ENCODE results near the gene IGF2BP3. TPM values are rescaled to one million over a fixed set of nuclear protein-coding genes. Genes with fewer than 3 reads are reported as not detected.

Gene IGF2BP3
- total RNA-seq, 1 donor, result 2.5 TPM

- H3K9me3 ChIP-seq (ENCODE audit: low read depth, low read length), result no peaks in the 10 kb centered on the region
- no peaks in the 10 kb centered on the region for H3K27me3 ChIP-seq (ENCODE audit: insufficient read depth, low read length)
- H2AFZ ChIP-seq (ENCODE audit: low read length), result no peak overlapping the region
- no peaks in the 10 kb centered on the region for H4K20me1 ChIP-seq (ENCODE audit: insufficient read depth, low read length)
- no peak overlapping the region for H3K27ac ChIP-seq (ENCODE audit: low read depth, low read length)
- no peaks in the 10 kb centered on the region for H3K36me3 ChIP-seq (ENCODE audit: insufficient read depth, low read length)
- no peak overlapping the region for H3K4me2 ChIP-seq (ENCODE audit: insufficient read depth, low read length)
- TF ChIP-seq CTCF (IDR thresholded peaks at IDR 0.05; ENCODE audit: extremely low read depth, low read depth, low read length), result no peak
- H3K4me3 ChIP-seq (ENCODE audit: insufficient read depth, low read length), result no peak overlapping the region
- no peak for DNase-seq (ENCODE audit: insufficient read length, low spot score, missing footprints)
- peaks cover 2% of the 10 kb centered on the region for H3K79me2 ChIP-seq (ENCODE audit: insufficient read depth, low read length)
- H3K4me1 ChIP-seq (ENCODE audit: insufficient read depth, low read length), result peaks cover 24% of the 10 kb centered on the region
Observed at GRCh38 chr7:23393636-23394035, 76.7 kb downstream of the IGF2BP3 start.

GRCh38 chr7:23389701-23390100 is 80.6 kb downstream of the IGF2BP3 start:
- no peaks in the 10 kb centered on the region for H3K79me2 ChIP-seq (ENCODE audit: insufficient read depth, low read length)
- no peak for TF ChIP-seq CTCF (IDR thresholded peaks at IDR 0.05; ENCODE audit: extremely low read depth, low read depth, low read length)
- no peaks in the 10 kb centered on the region for H3K27me3 ChIP-seq (ENCODE audit: insufficient read depth, low read length)
- no peak overlapping the region for H3K4me3 ChIP-seq (ENCODE audit: insufficient read depth, low read length)
- H3K27ac ChIP-seq (ENCODE audit: low read depth, low read length), result no peak overlapping the region
- H3K9me3 ChIP-seq (ENCODE audit: low read depth, low read length), result no peaks in the 10 kb centered on the region
- peaks cover 9% of the 10 kb centered on the region for H3K4me1 ChIP-seq (ENCODE audit: insufficient read depth, low read length)
- H2AFZ ChIP-seq (ENCODE audit: low read length), result no peak overlapping the region
- no peak for DNase-seq (ENCODE audit: insufficient read length, low spot score, missing footprints)
- no peak overlapping the region for H3K4me2 ChIP-seq (ENCODE audit: insufficient read depth, low read length)
- H4K20me1 ChIP-seq (ENCODE audit: insufficient read depth, low read length), result no peaks in the 10 kb centered on the region
- no peaks in the 10 kb centered on the region for H3K36me3 ChIP-seq (ENCODE audit: insufficient read depth, low read length)

GRCh38 chr7:23387583-23387982 is 82.7 kb downstream of the IGF2BP3 start:
- no peak for TF ChIP-seq CTCF (IDR thresholded peaks at IDR 0.05; ENCODE audit: extremely low read depth, low read depth, low read length)
- Histone ChIP-seq H3K27me3 (ENCODE audit: insufficient read depth, low read length) (no peaks in the 10 kb centered on the region), H3K4me1 (ENCODE audit: insufficient read depth, low read length) (peaks cover 12% of the 10 kb centered on the region), H3K27ac (ENCODE audit: low read depth, low read length) (no peak overlapping the region), H3K4me3 (ENCODE audit: insufficient read depth, low read length) (no peak overlapping the region), H3K9me3 (ENCODE audit: low read depth, low read length) (no peaks in the 10 kb centered on the region), H2AFZ (ENCODE audit: low read length) (no peak overlapping the region), H3K36me3 (ENCODE audit: insufficient read depth, low read length) (no peaks in the 10 kb centered on the region), H3K4me2 (ENCODE audit: insufficient read depth, low read length) (no peak overlapping the region), H4K20me1 (ENCODE audit: insufficient read depth, low read length) (no peaks in the 10 kb centered on the region), H3K79me2 (ENCODE audit: insufficient read depth, low read length) (no peaks in the 10 kb centered on the region)
- DNase-seq (ENCODE audit: insufficient read length, low spot score, missing footprints), result no peak

GRCh38 chr7:23385140-23385539 is 85.2 kb downstream of the IGF2BP3 start:
- TF ChIP-seq CTCF (IDR thresholded peaks at IDR 0.05; ENCODE audit: extremely low read depth, low read depth, low read length), result no peak
- H3K9me3 ChIP-seq (ENCODE audit: low read depth, low read length), result no peaks in the 10 kb centered on the region
- H3K4me3 ChIP-seq (ENCODE audit: insufficient read depth, low read length), result no peak overlapping the region
- H3K79me2 ChIP-seq (ENCODE audit: insufficient read depth, low read length), result no peaks in the 10 kb centered on the region
- DNase-seq (ENCODE audit: insufficient read length, low spot score, missing footprints), result no peak
- H3K4me2 ChIP-seq (ENCODE audit: insufficient read depth, low read length), result no peak overlapping the region
- H2AFZ ChIP-seq (ENCODE audit: low read length), result no peak overlapping the region
- H3K27me3 ChIP-seq (ENCODE audit: insufficient read depth, low read length), result no peaks in the 10 kb centered on the region
- H4K20me1 ChIP-seq (ENCODE audit: insufficient read depth, low read length), result no peaks in the 10 kb centered on the region
- H3K27ac ChIP-seq (ENCODE audit: low read depth, low read length), result no peak overlapping the region
- peaks cover 4% of the 10 kb centered on the region for H3K4me1 ChIP-seq (ENCODE audit: insufficient read depth, low read length)
- H3K36me3 ChIP-seq (ENCODE audit: insufficient read depth, low read length), result no peaks in the 10 kb centered on the region
